GM12878 (cell line): Measurements from ENCODE around the gene COL26A1. TPM values are rescaled to one million over a fixed set of nuclear protein-coding genes. Genes with fewer than 3 reads are reported as not detected.

Experiments used
- ATAC-seq: fragments of 200-7000 bp; cut with Tn5 transposase; 3 replicates; pipeline ENCODE4 v1.9.1; 2020; ENCODE audit warnings: mild to moderate bottlenecking, moderate library complexity
- BruUV-seq: library from RNA; stranded (reverse); fragments of 400-500 nt; replicated peaks from 2 replicates; lab custom pipeline; 2021; lab: Mats Ljungman, UMichigan
- CTCF ChIA-PET: fragments of 300-600 bp; sonication (Branson Sonifier 250); formaldehyde crosslinking; extraction: SDS; loops from one replicate; lab custom pipeline; 2021; ENCODE audit warnings: inconsistent platforms; lab: Yijun Ruan, JAX
- POLR2A ChIA-PET: fragments of 350-600 bp; formaldehyde crosslinking; extraction: SDS; loops from one replicate; lab custom pipeline; 2021; ENCODE audit warnings: inconsistent platforms; lab: Charles Lee
- RAD21 ChIA-PET: fragments of 300-600 bp; sonication (Branson Sonifier 250); formaldehyde crosslinking; loops from one replicate; lab custom pipeline; 2023; ENCODE audit warnings: antibody characterized with exemption; ENCODE audit not compliant: unreplicated experiment; lab: Charles Lee
- SMC1A ChIA-PET: fragments of 300-600 bp; sonication (Branson Sonifier 250); formaldehyde crosslinking; loops from one replicate; lab custom pipeline; 2023; ENCODE audit not compliant: unreplicated experiment, uncharacterized antibody; lab: Charles Lee
- DNase-seq: peaks from one replicate; pipeline ENCODE4 v3.0.0-alpha.2; 2011; ENCODE audit warnings: low read depth, low spot score
- FAIRE-seq: peaks from 3 replicates; lab custom pipeline; 2011; peaks lifted over from hg19 to GRCh38; lab: Jason Lieb, UNC
- H2AFZ ChIP-seq: 2 replicates; pipeline ENCODE4 v1.6.0; 2011; ENCODE audit warnings: low read depth, low read length, control low read depth; ENCODE audit not compliant: control insufficient read depth
- H3K27ac ChIP-seq: 2 replicates; pipeline ENCODE4 v1.5.1; 2011; ENCODE audit warnings: control low read depth; ENCODE audit not compliant: control insufficient read depth, insufficient read depth
- H3K27me3 ChIP-seq, 2 experiments: replicated peaks in 1 of 2; 2 replicates each; pipeline versions ENCODE4 v1.6.0 to v1.6.1; 2011; ENCODE audit warnings: low read length in 1 of 2; ENCODE audit not compliant: control insufficient read depth in 2 of 2, insufficient read depth in 2 of 2
- H3K36me3 ChIP-seq, 2 experiments: 2 replicates each; pipeline ENCODE4 v1.5.1; 2011; ENCODE audit warnings: low read length in 1 of 2; ENCODE audit not compliant: control insufficient read depth in 2 of 2, insufficient read depth in 2 of 2
- H3K4me1 ChIP-seq: 2 replicates; pipeline ENCODE4 v1.6.1; 2011; ENCODE audit warnings: mild to moderate bottlenecking, low read length, moderate library complexity, mixed read lengths; ENCODE audit not compliant: control insufficient read depth, insufficient read depth
- H3K4me2 ChIP-seq: 2 replicates; pipeline ENCODE4 v1.6.0; 2011; ENCODE audit warnings: control low read depth; ENCODE audit not compliant: control insufficient read depth, insufficient read depth
- H3K4me3 ChIP-seq: fragments of 200-600 bp; sonication (generic); 2 replicates; pipeline ENCODE4 v1.5.1; 2016
- H3K79me2 ChIP-seq: 2 replicates; pipeline ENCODE4 v1.6.0; 2011; ENCODE audit warnings: low read length; ENCODE audit not compliant: control insufficient read depth, insufficient read depth
- H3K9ac ChIP-seq: 2 replicates; pipeline ENCODE4 v1.8.0; 2011; ENCODE audit warnings: low read length, control low read depth, mixed read lengths; ENCODE audit not compliant: control insufficient read depth, insufficient read depth
- H3K9me3 ChIP-seq: replicated peaks from 3 replicates; pipeline ENCODE4 v1.5.1; 2011; ENCODE audit warnings: mild to moderate bottlenecking, low read length; ENCODE audit not compliant: control insufficient read depth, insufficient read depth
- H4K20me1 ChIP-seq: 2 replicates; pipeline ENCODE4 v1.6.0; 2011; ENCODE audit not compliant: control insufficient read depth, insufficient read depth
- PAX8 ChIP-seq: fragments of 450-650 bp; IDR thresholded peaks from 2 replicates; pipeline ENCODE4 v1.6.1; 2017; ENCODE audit warnings: mild to moderate bottlenecking, moderate library complexity
- POLR2AphosphoS2 ChIP-seq: IDR thresholded peaks from 2 replicates; pipeline ENCODE4 v1.6.1; 2011; ENCODE audit warnings: low read depth, mild to moderate bottlenecking, low read length, improper control_type of control experiment, moderate library complexity
- ZNF207 ChIP-seq: fragments of 450-650 bp; IDR thresholded peaks from 2 replicates; pipeline ENCODE4 v1.6.1; 2014; ENCODE audit warnings: antibody characterized with exemption, mild to moderate bottlenecking, borderline replicate concordance
- WGBS: methylation state at CpG from one replicate; pipeline ENCODE4 v1.1.6; 2016; ENCODE audit warnings: low lambda C conversion rate; ENCODE audit not compliant: insufficient replicate concordance, insufficient coverage; ENCODE audit errors: missing lambda C conversion rate; 5-methylcytosine and 5-hydroxymethylcytosine counted together
- in situ Hi-C: fragments of 300-500 bp; cut with MboI; formaldehyde crosslinking; loops from 9 replicates; pipeline ENCODE4 v1.14.3; 2018; ENCODE audit warnings: mixed read lengths
- intact Hi-C: fragments of 100-400 bp; cut with micrococcal nuclease; formaldehyde crosslinking; loops from one replicate; pipeline ENCODE4 v1.14.2; 2022; ENCODE audit not compliant: unreplicated experiment
- polyA plus RNA-seq, 11 experiments: library from polyadenylated mRNA; depleted of rRNA in 4 of 11; unstranded in 6 of 11; stranded (reverse) in 5 of 11; fragments of >200 nt; fragmentation: Nextera tagmentation in 4 of 11; fragmentation: Illumina TruSeq in 1 of 11; extraction: Ambion mirVana in 4 of 11; extraction: Trizol in 1 of 11; gene quantifications; 1 replicate in 1 of 11; 2 replicates in 10 of 11; pipeline versions ENCODE4 v1.2.1 to v1.2.3, GENCODE V29; 2011 to 2016; ENCODE audit warnings: inconsistent platforms in 2 of 11, missing spikeins in 2 of 11, low read depth in 1 of 11
- total RNA-seq, 4 experiments: library from RNA; depleted of rRNA in 3 of 4; stranded (reverse); fragments of >200 nt in 3 of 4; fragmentation: Illumina TruSeq in 1 of 4; extraction: Trizol in 1 of 4; gene quantifications; 2 replicates each; pipeline versions ENCODE4 v1.2.1 to v1.2.3, GENCODE V29; 2013 to 2021
- TF ChIP-seq, protein P1 (sequence below): fragments of 450-650 bp; IDR thresholded peaks from 2 replicates; pipeline ENCODE4 v1.6.1; 2017; ENCODE audit warnings: low read depth, mild to moderate bottlenecking, moderate library complexity

COL26A1 gene
- total and polyA plus RNA-seq, 10 of the 15 experiments (the other 5 are each of a cell fraction or from before 2014, with no cell fraction given) = 0.08 TPM; not detected in 9

DNA sequence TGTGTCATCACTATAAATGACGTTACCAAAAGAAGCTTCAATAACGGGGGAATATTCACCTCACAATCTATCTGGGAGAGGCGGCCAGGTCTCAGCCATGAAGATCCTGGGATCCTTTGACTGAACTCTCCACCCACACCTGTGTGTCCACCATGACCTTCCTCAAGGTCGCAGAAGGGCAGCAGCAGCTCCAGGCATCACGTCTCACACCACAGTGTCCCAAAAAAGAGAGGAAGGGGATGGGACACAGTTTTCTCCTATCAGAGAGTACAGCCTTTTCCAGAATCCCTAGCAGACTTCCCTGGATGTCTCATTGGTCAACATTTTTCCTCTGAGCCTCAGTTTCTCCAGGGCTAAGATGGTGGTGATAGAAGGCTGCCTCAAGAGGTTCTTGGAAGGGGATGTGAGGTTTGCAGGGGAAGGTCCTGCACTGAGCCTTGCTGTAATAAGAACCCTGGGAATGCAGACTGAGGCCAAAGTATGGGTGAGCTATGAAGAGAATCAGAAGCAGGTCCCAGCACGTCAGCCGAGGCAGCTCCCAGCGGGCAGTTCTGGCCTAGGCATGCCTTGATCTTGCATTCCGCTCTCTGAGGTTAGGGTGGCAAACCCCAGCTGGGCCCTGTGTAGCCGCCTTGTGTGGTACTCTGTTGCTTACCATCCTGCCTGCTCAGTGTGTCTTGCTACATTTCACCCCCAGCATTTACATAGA is 63.8 kb downstream of the COL26A1 start:
- POLR2A ChIA-PET = no interaction called here
- H3K36me3 ChIP-seq = no peaks in the 10 kb centered on the region
- H3K4me2 ChIP-seq = no peak overlapping the region
- H3K4me3 ChIP-seq = no peak overlapping the region
- CTCF ChIA-PET = no interaction called here
- intact Hi-C loops = no loop called here
- H3K27ac ChIP-seq = no peak overlapping the region
- whole genome bisulfite sequencing = 21% methylated on average over 10 of the region's 10 CpGs
- no peaks in the 10 kb centered on the region for H4K20me1 ChIP-seq
- BruUV-seq = no TSS peak
- H3K27me3 ChIP-seq = no peaks in the 10 kb centered on the region; a peak in 1 of 4 replicates
- no peaks in the 10 kb centered on the region for H3K4me1 ChIP-seq
- ATAC-seq = no peak
- TF ChIP-seq PAX8 (no peak), POLR2AphosphoS2 (no peak), ZNF207 (no peak)
- TF ChIP-seq, protein P1, sequence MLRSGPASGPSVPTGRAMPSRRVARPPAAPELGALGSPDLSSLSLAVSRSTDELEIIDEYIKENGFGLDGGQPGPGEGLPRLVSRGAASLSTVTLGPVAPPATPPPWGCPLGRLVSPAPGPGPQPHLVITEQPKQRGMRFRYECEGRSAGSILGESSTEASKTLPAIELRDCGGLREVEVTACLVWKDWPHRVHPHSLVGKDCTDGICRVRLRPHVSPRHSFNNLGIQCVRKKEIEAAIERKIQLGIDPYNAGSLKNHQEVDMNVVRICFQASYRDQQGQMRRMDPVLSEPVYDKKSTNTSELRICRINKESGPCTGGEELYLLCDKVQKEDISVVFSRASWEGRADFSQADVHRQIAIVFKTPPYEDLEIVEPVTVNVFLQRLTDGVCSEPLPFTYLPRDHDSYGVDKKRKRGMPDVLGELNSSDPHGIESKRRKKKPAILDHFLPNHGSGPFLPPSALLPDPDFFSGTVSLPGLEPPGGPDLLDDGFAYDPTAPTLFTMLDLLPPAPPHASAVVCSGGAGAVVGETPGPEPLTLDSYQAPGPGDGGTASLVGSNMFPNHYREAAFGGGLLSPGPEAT = no peak
- TF ChIP-seq, all 136 proteins: peak for 0
- Histone ChIP-seq H2AFZ (no peak overlapping the region), H3K9me3 (no peaks in the 10 kb centered on the region), H3K79me2 (no peaks in the 10 kb centered on the region), H3K9ac (no peak overlapping the region)
- DNase-seq = no peak
- FAIRE-seq = no peak
- in situ Hi-C loops = no loop called here
- RAD21 ChIA-PET = no interaction called here
- SMC1A ChIA-PET = no interaction called here
